Prostate gland (tissue), 2 donors: Measurements from ENCODE around the gene TMEM140. TPM values are rescaled to one million over a fixed set of nuclear protein-coding genes. Genes with fewer than 3 reads are reported as not detected.

ENCODE experiments used
- DNase-seq: peaks from one replicate; pipeline ENCODE4 v3.0.0-alpha.2; 2019; ENCODE audit warnings: low spot score
- H3K27ac ChIP-seq, 2 donors: fragments of 200-600 bp; sonication (generic); 2 replicates each; pipeline ENCODE4 v1.5.1; 2017 to 2019
- H3K27me3 ChIP-seq: fragments of 200-600 bp; sonication (generic); replicated peaks from 2 replicates; pipeline ENCODE4 v1.5.1; 2019; ENCODE audit not compliant: insufficient read depth
- H3K36me3 ChIP-seq, 2 donors: fragments of 200-600 bp; sonication (generic); 1 replicate in 1 of 2; 2 replicates in 1 of 2; pipeline versions ENCODE4 v1.5.1 to v1.8.1; 2017 to 2019
- H3K4me1 ChIP-seq: fragments of 200-600 bp; sonication (generic); replicated peaks from 2 replicates; pipeline ENCODE4 v1.5.1; 2019
- H3K4me3 ChIP-seq, 2 donors: fragments of 200-600 bp; sonication (generic); 2 replicates each; pipeline ENCODE4 v1.5.1; 2017 to 2019
- H3K9me3 ChIP-seq: fragments of 200-600 bp; sonication (generic); 2 replicates; pipeline ENCODE4 v1.5.1; 2017
- CTCF ChIP-seq, 4 experiments: fragments of 200-600 bp in 2 of 4; fragments of 450-650 bp in 2 of 4; sonication (generic) in 2 of 4; IDR thresholded peaks; 1 replicate in 3 of 4; 2 replicates in 1 of 4; pipeline ENCODE4 v1.5.1; 2016 to 2019; ENCODE audit warnings: antibody characterized with exemption in 4 of 4, mild to moderate bottlenecking in 2 of 4, moderate library complexity in 2 of 4
- POLR2A ChIP-seq: fragments of 450-650 bp; IDR thresholded peaks from one replicate; pipeline ENCODE4 v1.6.1; 2016; ENCODE audit warnings: antibody characterized with exemption, mild to moderate bottlenecking
- POLR2AphosphoS5 ChIP-seq: sonication (generic); formaldehyde crosslinking; IDR thresholded peaks from one replicate; pipeline ENCODE4 v1.6.1; 2017; ENCODE audit warnings: antibody characterized with exemption
- WGBS: methylation state at CpG from one replicate; pipeline ENCODE4 v1.1.5; 2018; 5-methylcytosine and 5-hydroxymethylcytosine counted together
- intact Hi-C: fragments of 100-400 bp; cut with DNase I; formaldehyde crosslinking; loops from one replicate; pipeline ENCODE4 v1.14.2; 2022
- total RNA-seq, 2 donors: library from RNA; depleted of rRNA; stranded (reverse); fragments of >200 nt; gene quantifications; one replicate each; pipeline ENCODE4 v1.1.0, GENCODE V29; 2016

The TMEM140 gene
- total RNA-seq, 2 donors from 2014 or later = 8.2 to 14.6 TPM

- Histone ChIP-seq H3K27ac (no peak overlapping the region), H3K4me1 (peaks cover 5% of the 10 kb centered on the region), H3K36me3 (no peaks in the 10 kb centered on the region), H3K4me3 (no peak overlapping the region), H3K9me3 (no peaks in the 10 kb centered on the region), H3K27me3 (no peaks in the 10 kb centered on the region)
- no peak for TF ChIP-seq POLR2AphosphoS5
- no peak for TF ChIP-seq POLR2A
- TF ChIP-seq CTCF (IDR thresholded peaks at IDR 0.05) = no peak
- no peak for DNase-seq
- intact Hi-C loops = no loop called here
- WGBS = 76% methylated on average over 8 of the region's 8 CpGs
Observed at GRCh38 chr7:135150072-135150782, 2.4 kb downstream of the TMEM140 start.

- no peak for TF ChIP-seq POLR2A
- no peak for TF ChIP-seq CTCF (IDR thresholded peaks at IDR 0.05)
- Histone ChIP-seq H3K4me3 (no peak overlapping the region), H3K36me3 (no peaks in the 10 kb centered on the region), H3K27me3 (no peaks in the 10 kb centered on the region), H3K4me1 (peaks cover 5% of the 10 kb centered on the region), H3K9me3 (no peaks in the 10 kb centered on the region), H3K27ac (no peak overlapping the region)
- DNase-seq = no peak
- intact Hi-C loops = no loop called here
- 87% methylated on average over 2 of the region's 2 CpGs for WGBS
Observed at GRCh38 chr7:135151132-135151531, 3.3 kb downstream of the TMEM140 start.

DNA sequence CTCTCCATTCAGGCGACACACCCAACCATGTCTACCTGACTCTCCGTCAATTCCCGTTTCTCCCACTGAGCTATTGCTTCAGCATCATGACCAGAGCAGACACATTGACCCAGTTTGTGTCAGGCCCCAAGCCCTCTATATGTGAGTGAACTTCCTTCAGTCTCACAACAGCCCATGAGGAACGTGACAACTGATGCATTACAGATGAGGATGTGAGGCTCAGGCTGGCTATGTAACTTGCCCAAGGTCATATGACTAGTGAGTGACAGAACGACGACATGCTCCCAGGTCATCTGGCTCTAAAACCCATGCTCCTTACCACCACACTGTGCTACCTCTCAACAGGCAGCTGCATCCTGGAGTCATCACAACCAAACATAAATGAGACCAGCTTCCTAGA lies 3.7 kb downstream of the TMEM140 start:
- TF ChIP-seq CTCF (IDR thresholded peaks at IDR 0.05) (no peak), POLR2A (no peak), POLR2AphosphoS5 (no peak)
- Histone ChIP-seq H3K27ac (no peak overlapping the region), H3K9me3 (no peaks in the 10 kb centered on the region), H3K4me1 (peaks cover 5% of the 10 kb centered on the region), H3K36me3 (no peaks in the 10 kb centered on the region), H3K27me3 (no peaks in the 10 kb centered on the region), H3K4me3 (no peak overlapping the region)
- WGBS = 78% methylated on average over 6 of the region's 6 CpGs
- intact Hi-C loops = no loop called here
- no peak for DNase-seq

GRCh38 chr7:135152442-135152841 lies 4.6 kb downstream of the TMEM140 start:
- no peaks in the 10 kb centered on the region for H3K36me3 ChIP-seq
- WGBS = 89% methylated on average over 1 of the region's 1 CpG
- H3K27ac ChIP-seq = no peak overlapping the region
- no peaks in the 10 kb centered on the region for H3K9me3 ChIP-seq
- no peaks in the 10 kb centered on the region for H3K27me3 ChIP-seq
- DNase-seq = no peak
- peaks cover 5% of the 10 kb centered on the region for H3K4me1 ChIP-seq
- intact Hi-C loops = no loop called here
- no peak overlapping the region for H3K4me3 ChIP-seq
- TF ChIP-seq POLR2AphosphoS5 (no peak), CTCF (IDR thresholded peaks at IDR 0.05) (no peak), POLR2A (no peak)

- DNase-seq = no peak
- Histone ChIP-seq H3K36me3 (no peaks in the 10 kb centered on the region), H3K9me3 (no peaks in the 10 kb centered on the region), H3K27ac (no peak overlapping the region), H3K4me1 (no peaks in the 10 kb centered on the region), H3K27me3 (no peaks in the 10 kb centered on the region), H3K4me3 (no peak overlapping the region)
- TF ChIP-seq CTCF (IDR thresholded peaks at IDR 0.05) = no peak
- TF ChIP-seq POLR2A = no peak
- no peak for TF ChIP-seq POLR2AphosphoS5
- 95% methylated on average over 1 of the region's 1 CpG for WGBS
- intact Hi-C loops = no loop called here
Observed at GRCh38 chr7:135154734-135155133, 6.9 kb downstream of the TMEM140 start.
